AG20443 (cell line): Measurements from ENCODE around the gene OCA2.
"Not testable (repeated sequence)": the region's sequence is repeated elsewhere in the genome, so short reads cannot be mapped to it uniquely, and the experiment has no call there.

Source experiments
- DNase-seq: peaks from one replicate; pipeline ENCODE4 v3.0.0; 2012; ENCODE audit warnings: low spot score, mixed read lengths

The OCA2 gene

DNA sequence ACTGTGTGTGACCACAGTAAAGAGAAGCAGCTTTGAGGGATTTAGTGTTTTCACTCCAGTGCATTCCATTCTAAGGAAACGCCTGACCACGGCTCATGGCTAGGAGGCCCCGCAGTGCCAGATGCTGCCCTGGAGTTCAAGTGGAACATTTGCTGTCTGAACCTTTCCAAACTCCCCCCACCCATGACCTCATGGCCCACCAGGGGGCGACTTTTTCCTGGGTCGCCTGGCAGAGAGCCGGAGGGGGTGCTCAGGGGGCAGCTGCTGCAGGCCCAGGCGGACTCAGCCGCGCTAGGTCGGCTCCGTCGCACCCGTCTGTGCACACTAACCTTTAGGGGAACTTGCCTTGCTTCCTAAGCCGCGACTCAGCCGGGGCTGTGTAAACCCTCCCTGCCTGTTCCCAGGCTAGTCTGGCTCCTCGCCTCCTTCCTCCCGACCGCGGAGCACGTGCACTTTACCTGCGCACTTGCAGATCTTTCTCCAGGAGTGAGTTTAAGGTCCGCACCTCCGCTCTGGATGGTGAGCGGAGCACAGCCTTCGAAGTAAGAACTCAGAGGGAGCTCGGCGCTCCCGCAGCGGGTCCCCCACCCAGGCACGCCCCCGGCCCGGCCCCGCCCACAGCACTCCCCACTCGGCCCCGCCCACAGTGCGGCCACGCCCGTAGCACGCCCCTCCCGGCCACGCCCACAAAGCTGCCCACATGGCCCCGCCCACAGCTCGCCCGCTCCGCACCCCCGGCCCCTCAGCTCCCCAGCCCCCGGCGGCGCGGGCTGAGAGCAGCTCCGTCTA, at the start of gene OCA2:
OCA2 (minus strand) TSS at position 550 of the 789 bp plus-strand sequence. CDS start 17,441 bp downstream, outside the sequence.
- DNase-seq, result peak; percentile 75

DNA sequence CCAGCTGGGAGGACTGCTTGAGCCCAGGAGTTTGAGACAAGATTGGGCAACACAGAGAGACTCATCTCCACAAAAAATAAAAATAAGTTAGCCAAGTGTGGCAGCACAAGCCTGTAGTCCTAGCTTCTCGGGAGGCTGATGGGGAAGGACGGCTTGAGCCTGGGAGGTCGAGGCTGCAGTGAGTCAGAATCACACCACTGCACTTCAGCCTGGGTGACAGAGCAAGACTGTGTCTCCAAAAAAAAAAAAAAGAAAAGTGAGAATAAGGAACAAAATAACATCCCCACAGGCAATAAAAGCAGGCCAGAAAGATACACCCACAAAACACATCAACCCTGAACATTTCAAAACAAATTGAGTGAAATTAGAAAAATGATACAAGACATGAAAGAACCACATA, 48.7 kb upstream of the OCA2 start:
- DNase-seq, result no peak

DNA sequence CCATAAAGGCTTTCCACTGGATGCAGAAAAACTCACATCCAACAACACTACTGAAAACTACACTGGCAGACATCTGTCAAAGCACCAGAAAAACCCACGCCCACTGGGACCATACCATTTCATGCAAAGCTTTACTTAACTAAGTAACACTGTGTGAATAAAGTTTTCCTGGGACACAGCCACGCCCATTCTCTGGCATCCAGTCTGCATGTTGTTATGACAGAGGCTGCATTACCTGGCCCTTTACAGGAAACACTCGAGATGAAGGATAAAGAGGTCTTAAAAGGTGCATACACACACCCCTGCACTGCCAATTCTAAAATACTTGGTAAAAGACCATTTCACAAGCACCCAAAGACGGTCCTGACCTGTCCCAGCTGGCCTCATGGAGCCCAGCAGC, 46.3 kb upstream of the OCA2 start:
- DNase-seq, result not testable (repeated sequence)

DNA sequence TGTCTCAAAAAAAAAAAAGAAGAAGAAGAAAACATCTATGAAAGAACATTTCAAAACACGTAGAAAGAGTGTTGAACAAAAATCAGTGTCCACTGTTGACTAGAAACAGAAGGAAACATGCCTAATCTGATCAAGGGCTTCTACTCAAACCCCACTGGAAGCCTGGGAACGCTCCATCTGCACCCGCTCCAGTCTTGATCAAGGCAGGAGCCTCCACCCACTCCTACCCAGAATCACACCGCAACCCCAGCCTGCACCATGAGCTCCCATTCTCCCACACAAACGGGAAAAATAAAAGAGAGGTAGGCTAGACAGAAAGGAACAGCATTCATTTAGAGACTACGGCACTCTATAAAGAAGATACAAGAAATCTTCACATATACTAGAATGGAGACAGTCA, 40.9 kb upstream of the OCA2 start:
- no peak for DNase-seq

DNA sequence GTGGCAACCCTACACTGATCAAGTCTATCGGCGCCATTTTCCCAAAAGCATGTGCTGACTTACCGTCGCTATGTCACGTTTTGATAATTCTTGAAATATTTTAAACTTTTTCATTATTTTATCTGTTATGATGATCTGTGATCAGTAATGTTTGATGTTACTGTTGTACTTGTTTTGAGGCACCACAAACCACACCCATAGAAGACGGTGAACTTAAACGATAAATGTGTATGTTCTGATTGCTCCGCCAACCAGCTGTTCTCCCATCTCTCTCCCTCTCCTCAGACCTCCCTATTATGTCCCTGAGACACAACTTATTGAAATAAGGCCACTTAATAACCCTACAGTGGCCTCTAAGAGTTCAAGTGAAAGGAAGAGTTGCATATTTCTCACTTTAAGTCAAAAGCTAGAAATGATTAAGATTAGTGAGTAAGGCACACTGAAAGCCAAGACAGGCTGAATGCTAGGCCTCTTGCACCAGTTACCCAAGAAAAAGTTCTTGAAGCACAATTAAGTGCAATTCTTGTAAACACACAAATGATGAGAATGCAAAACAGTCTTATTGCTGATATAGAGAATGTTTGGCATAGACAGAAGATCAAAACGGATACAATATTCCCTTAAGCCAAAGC, 38.4 kb upstream of the OCA2 start:
- DNase-seq, result not testable (repeated sequence)

DNA sequence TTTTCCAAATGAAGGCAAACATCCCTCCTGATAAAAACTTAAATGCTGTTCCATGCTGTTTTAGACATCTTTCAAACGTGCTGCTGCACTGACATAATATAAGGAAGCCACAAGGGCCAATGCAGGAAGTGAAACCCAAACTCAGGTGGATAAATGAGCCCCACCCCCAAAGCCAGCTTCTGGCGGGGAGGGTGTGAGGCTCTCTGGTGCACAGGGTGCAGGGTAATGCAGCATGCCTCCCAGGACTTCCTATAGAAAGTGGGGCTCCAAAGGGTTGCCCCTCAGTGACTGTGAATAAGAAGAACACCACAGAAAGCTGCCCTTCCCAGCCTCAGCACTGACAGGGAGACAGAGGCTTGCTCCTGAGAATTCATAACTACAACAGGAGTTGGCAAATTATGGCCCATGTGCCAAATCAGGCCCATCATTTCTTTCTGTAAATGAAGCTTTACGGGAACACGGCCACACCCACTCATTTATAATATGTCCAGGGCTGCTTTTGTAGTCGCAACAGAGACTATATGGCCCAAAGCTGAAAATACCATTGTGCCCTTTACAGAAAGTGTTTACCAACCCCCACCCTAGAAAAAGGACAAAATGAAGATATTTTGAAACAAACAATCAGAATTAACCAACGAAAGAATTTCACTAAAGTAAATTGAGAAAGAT, 37.3 kb upstream of the OCA2 start:
- not testable (repeated sequence) for DNase-seq

DNA sequence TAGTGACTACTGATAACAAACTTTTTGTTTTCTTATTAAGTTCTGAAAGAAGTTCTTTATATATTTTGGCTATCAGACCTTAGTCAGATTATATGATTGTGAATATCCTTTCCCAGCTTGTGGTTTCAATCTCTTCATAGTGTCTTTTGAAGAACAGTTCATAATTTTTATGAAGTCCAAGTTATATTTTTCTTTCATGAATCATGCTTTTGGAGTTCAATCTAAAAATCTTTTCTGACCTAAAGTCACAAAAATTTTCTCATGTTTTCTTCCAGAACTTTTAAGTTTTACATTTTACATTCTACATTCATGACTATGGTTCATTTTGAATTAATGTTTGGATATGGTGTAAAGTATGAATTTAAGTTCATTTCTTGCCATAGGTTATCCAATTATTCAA, 34.2 kb upstream of the OCA2 start:
- no peak for DNase-seq

DNA sequence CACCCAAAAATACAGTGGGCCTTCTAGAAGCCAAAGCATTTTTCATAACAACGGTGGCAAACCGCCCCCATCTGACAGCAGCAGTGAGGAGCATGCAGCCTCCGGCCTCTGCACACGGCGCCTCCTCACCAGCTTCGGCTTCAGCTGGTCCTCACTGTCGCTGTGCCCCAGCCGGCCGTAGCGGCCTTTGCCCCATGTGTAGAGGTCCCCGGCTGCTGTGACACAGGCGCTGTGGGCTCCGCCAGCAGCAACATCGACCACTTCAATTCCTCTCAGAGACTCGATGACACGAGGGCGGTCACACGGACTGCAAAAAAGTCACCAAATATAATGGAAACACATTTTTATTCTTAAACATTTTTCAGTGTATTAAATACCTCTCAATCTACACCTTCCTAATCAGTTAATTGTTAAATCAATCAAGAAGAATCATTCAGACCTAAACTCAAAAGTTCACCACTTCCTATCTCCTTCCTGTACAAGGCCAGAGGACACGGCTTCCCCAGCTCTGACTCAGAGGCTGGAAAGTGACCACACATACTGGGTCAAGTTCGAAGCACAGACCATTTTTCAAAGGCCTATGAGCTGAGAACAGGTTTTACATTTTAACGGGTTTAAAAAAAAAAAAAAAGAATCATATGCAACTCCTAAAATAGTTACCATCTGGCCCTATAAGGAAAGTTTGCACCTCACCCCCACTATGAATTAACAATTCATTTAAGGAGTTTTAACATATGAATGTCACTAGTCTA, 33.6 kb upstream of the OCA2 start:
- DNase-seq, result peak; percentile 70

DNA sequence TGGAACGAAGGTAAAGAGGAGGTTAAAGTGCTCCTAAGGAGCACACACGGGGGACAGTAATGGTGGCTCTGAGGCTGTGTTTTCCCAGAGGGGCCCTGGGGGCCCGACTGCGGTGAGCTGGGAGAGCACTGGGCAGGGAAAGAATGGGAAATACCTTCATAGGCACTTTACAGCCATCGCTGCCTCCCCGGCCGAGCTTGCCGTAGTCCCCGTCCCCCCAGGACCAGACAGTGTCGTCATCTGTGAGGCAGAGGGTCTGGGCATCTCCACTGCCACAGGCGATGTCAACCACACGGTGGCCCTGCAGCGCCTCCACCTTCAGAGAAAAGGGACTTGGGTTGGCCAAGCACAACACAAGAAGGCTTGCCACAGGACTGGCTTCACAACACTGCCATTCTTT, 32.8 kb upstream of the OCA2 start:
- DNase-seq, result no peak

DNA sequence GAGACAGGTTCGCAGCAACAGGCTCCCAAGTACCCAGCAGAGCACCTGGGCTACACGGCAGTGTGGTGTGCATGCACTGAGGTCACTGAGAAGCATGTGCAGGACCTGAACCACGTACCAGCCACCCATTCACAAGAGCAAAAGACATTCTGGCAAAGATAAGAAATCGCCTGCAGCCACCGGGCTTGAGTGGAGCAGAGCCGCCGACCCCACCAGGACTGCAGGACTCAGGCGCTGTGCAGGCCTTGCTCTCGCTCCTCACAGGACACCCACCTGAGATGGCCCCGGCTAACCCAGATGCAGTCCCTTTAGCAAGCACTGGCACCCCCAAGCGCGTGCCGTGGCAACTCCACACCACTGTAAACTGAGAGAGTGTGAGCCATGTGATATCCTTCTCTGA, 32.3 kb upstream of the OCA2 start:
- no peak for DNase-seq

DNA sequence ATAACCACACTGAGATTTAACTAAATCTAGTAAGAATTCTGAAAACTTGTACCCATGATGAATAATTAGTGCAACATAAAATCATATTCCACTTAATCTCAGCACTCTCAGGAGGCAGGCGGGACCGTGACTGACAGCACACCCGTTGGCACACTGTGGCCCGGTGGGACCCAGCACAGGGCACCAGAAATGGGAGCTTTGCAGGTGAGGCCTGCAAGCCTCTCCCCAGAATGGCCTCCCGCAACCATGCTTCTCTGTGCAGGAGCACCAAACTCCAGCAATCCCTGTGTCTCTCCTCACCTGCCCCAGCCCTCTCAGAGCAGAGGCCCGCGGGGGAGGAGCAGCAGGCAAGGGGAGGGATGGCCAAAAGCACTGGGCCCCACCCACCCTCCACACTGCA, 31.5 kb upstream of the OCA2 start:
- no peak for DNase-seq

DNA sequence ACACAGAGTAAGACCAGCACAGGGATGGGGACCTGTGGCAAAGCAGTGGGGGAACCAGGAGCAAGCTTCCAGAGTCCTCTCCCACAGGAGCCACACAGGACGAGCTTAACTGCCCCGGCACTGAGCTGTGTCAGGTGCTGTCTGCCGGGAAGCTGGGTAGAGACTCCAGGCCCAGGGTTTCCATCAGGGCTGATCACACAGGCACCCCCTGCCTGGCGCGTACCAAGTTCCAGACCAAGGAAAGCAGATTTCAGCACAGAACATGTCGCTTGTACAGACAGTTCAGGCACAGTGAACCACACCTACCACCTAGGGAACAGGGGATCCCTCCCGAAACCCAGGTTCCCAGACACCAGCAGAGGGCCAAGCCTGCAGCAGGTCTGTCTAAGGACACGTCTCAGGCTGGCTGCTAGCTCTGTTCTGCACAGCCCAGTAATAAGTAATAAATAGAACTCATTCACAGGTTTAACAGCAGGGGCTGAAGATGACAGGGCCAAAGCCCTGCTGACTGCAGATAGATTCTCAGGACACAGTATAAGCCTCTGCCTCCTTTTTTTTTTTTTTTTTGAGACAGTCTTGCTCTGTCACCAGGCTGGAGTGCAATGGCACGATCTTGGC, 30.2 kb upstream of the OCA2 start:
- DNase-seq, result no peak

DNA sequence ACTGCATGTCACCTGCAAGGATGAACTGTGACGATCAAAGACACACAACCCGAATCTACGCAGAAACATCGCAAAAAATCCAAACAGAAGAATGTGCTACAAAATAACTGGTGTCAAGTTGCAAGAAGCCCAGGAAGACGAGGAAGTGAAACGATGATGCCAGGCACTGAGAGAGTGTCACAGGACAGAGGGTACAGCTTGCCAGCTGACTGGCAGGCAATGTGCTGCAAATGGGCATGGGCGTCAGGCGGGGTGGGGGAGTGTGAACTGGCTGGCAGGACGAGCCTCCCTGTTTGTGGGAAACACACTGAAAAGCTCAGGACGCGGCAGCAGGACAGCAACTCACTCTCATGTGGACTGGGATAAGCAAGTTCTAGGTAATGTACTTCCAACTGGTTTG, 28.9 kb upstream of the OCA2 start:
- no peak for DNase-seq

DNA sequence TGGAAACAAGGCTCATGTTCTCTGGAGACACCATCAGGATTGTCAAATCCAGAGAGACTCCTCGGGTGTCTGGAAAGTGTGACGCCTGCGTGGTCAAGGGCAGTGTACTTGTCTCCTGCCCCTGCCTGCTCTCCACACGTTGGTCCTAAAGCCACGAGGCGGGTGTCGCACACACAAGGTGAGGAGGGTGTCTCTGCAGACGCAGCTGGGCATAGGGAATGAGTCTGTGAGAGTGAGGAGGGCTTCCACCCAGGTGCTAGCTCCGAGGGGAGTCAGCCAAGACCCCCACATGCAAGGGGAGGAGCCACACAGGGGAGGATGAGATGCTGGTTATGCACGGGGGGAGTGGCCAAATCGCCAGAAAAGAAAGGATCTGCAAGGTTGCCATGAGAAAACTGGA, 27.9 kb upstream of the OCA2 start:
- DNase-seq, result no peak

DNA sequence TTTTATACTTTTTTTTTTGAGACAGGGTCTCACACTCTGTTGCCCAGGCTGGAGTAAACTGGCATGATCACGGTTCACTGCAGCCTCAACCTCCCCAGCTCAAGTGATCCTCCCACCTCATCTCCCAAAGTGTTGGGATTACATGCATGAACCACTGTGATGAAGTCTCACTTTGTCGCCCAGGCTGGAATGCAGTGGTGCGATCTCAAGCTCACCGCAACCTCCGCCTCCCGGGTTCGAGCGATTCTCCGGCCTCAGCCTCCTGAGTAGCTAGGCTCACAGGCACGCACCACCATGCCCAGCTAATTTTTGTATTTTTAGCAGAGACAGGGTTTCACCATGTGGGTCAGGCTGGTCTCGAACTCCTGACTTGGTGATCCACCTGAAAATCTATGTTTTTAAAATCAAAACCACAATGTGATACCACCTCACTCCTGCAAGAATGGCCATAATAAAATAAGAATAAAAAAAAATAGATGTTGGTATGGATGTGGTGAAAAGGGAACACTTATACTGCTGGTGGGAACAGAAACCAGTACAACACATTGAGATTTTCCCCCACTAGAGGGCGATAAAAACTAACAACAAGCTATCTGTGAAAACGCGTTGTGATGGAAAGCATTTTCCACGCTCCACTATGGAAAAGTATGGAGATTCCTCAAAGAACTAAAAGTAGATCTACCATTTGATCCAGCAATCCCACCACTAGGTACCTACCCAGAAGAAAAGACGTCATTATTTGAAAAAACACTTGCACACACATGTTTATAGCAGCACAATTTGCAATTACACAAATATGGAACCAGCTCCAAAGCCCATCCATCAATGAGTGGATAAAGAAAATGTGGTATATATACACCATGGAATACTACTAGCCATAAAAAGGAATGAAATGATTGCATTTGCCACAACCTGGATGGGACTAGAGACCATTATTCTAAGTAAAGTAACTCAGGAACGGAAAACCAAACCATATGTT, 26.8 kb upstream of the OCA2 start:
- peak; percentile 57 for DNase-seq

DNA sequence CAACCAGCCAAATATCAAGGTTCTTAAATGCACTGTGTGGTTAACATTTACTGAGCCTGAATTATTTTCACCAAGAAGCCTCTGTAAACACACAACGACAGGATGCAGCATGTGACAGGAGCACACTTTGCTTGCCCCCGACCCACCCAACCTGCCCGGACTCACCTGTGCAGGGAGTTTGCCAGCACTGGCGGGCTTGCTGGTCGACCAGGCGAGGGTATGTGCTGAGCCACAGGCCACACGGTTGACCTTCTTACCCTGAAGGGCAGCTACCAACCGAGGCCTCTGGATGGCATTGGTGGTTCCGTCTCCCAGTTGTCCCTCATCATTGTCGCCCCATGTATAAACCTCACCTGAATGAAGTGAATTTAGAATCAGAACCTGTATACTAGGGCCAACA, 25.7 kb upstream of the OCA2 start:
- no peak for DNase-seq

DNA sequence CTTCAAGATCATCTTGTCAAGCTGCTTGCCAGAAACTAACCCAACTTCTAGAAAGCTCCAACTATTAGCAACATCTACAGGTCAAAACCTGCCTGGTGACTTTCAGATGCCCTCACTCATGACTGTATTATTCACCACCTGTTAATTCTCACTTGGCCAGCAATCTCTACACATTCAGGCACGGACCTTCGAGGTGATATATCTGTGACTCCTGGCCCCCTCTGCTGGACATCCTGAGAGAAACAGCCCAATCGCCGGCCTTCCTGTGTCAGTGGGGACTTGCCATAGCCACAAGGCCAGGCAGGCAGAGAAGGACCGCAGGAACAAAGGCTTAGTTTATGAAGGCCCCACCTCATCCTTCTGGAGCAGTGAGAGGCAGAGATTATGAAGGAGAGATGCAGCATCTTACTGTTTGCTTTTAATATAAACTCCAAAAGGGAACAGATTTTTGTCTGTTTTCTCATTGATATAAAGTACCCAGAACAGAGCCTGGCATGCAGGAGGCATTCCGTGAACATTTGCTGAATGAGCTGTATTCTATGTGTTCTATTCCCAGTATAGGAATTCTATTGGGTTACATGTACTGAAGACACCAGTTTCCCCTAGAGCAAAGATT, 24.4 kb upstream of the OCA2 start:
- peak; percentile 88 for DNase-seq

DNA sequence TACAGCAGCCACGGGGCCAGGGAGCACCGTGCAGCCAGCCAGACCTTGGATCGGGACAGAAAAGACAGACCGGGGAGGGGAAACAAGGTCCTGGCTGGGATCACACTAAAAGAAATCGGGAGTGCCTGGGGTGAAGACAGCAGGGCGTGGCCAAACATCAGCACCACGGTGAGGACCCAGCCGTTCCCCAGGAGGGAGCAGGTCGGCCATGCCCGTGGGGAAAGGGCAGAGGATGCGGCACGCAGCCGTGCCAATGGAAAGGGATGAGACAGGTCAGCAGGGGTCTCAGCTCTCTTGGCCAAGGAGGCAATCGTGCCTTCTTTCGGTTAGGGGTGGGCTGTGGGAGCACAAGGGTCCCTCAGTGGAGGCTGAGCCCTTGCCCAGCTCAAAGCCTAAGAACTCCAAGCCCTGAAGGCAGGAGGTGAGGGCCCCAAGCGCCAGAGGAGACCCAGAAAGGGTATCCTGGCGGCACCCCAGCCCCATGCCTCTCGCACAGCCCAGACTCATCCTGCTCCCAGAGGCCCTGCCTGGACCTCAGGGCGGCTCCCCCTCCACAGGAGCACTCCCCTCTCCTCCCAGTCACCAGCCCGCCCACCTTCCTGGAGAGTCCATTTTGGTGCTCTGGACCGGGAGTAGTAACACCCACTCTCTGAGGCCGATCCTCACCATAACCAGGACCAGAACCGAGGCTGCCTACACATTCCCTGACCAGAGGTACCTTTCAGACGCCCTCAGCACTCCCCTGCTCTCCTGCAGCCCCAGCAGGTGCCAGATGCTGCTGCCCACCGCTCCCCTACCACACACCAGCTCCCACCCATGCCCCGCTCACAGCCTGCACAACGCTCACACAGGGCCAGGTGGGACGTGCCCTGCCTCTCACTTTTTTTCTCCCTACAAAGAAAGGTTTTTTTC, 23.2 kb upstream of the OCA2 start:
- DNase-seq, result no peak

DNA sequence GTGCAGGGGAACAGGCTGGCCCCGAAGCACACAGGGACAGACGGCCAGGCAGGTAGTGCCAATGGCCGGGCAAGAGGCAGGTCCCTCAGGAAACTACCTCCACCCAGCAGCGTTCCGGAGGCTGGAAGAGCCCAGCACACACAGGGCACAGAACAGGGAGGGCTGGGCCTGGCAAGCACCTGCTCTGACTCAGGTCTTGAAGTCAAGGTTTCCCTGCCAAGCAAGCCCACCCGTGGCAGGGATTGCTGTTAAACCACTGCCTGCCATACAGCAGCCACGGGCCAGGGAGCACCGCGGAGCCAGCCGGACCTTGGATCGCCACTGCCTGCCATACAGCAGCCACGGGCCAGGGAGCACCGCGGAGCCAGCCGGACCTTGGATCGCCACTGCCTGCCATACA, 22.5 kb upstream of the OCA2 start:
- DNase-seq, result not testable (repeated sequence)

DNA sequence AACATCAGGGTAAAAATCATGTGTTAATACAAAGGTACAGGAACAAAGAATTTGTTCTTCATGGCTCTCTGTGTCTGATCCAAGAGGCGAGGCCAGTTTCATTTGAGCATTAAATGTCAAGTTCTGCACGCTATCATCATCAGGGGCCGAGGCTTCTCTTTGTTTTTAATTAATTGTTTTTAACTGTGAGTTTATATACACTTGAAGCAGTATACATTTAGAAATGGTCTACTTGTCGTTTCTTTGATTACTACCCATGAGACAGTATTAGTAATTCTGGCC, 21.2 kb upstream of the OCA2 start:
- DNase-seq, result no peak
